Mesenchymal stem cell (in vitro differentiated cells and primary cell): Measurements from ENCODE around the gene ELMOD2.

Source experiments
- DNase-seq: peaks from one replicate; pipeline ENCODE4 v3.0.0-alpha.2; 2013
- H2AFZ ChIP-seq: one replicate; pipeline ENCODE4 v1.6.1; 2013; ENCODE audit warnings: low read depth, mild to moderate bottlenecking, control low read depth, inconsistent platforms, low read length, moderate library complexity
- H2AK5ac ChIP-seq: 2 replicates; pipeline ENCODE4 v1.6.1; 2013; ENCODE audit warnings: low read length, moderate library complexity, mild to moderate bottlenecking, inconsistent platforms; ENCODE audit not compliant: severe bottlenecking
- H2BK120ac ChIP-seq: one replicate; pipeline ENCODE4 v1.6.1; 2013; ENCODE audit warnings: low read depth, mild to moderate bottlenecking, inconsistent platforms, low read length, moderate library complexity
- H2BK12ac ChIP-seq, 2 experiments: one replicate each; pipeline ENCODE4 v1.6.1; 2013; ENCODE audit warnings: inconsistent platforms in 2 of 2, low read length in 2 of 2, mild to moderate bottlenecking in 2 of 2, moderate library complexity in 2 of 2, control low read depth in 1 of 2
- H2BK15ac ChIP-seq: one replicate; pipeline ENCODE4 v1.6.1; 2013; ENCODE audit warnings: mild to moderate bottlenecking, low read depth, inconsistent platforms; ENCODE audit not compliant: poor library complexity, severe bottlenecking
- H2BK5ac ChIP-seq: 2 replicates; pipeline ENCODE4 v1.6.1; 2013; ENCODE audit warnings: low read depth, mild to moderate bottlenecking, low read length, control low read depth, inconsistent platforms; ENCODE audit not compliant: poor library complexity, severe bottlenecking
- H3K14ac ChIP-seq, 2 experiments: one replicate each; pipeline ENCODE4 v1.6.1; 2013; ENCODE audit warnings: inconsistent platforms in 2 of 2, low read length in 2 of 2, control low read depth in 1 of 2, mild to moderate bottlenecking in 1 of 2, moderate library complexity in 1 of 2
- H3K18ac ChIP-seq, 2 experiments: one replicate each; pipeline ENCODE4 v1.6.1; 2013; ENCODE audit warnings: inconsistent platforms in 2 of 2, low read length in 2 of 2, control low read depth in 1 of 2, low read depth in 1 of 2, mild to moderate bottlenecking in 1 of 2
- H3K23ac ChIP-seq, 2 experiments: one replicate each; pipeline ENCODE4 v1.6.1; 2013; ENCODE audit warnings: inconsistent platforms in 2 of 2, low read length in 2 of 2, mild to moderate bottlenecking in 2 of 2, moderate library complexity in 2 of 2, control low read depth in 1 of 2
- H3K27ac ChIP-seq: 2 replicates; pipeline ENCODE4 v1.5.1; 2013; ENCODE audit warnings: mild to moderate bottlenecking, moderate library complexity, low read length, control low read depth, inconsistent platforms; ENCODE audit not compliant: poor library complexity, severe bottlenecking
- H3K27me3 ChIP-seq, 2 experiments: 2 replicates each; pipeline versions ENCODE4 v1.6.1 to v1.7.0; 2013; ENCODE audit warnings: low read length in 2 of 2, mild to moderate bottlenecking in 2 of 2, moderate library complexity in 2 of 2, control low read depth in 1 of 2, inconsistent platforms in 1 of 2; ENCODE audit not compliant: control insufficient read depth in 1 of 2, insufficient read depth in 1 of 2
- H3K36me3 ChIP-seq, 2 experiments: 2 replicates each; pipeline versions ENCODE4 v1.6.1 to v1.7.0; 2013; ENCODE audit warnings: low read length in 2 of 2, control low read depth in 1 of 2, inconsistent platforms in 1 of 2, low read depth in 1 of 2, mild to moderate bottlenecking in 1 of 2; ENCODE audit not compliant: insufficient read depth in 2 of 2, control insufficient read depth in 1 of 2
- H3K4ac ChIP-seq, 2 experiments: one replicate each; pipeline ENCODE4 v1.6.1; 2013; ENCODE audit warnings: inconsistent platforms in 2 of 2, low read length in 2 of 2, mild to moderate bottlenecking in 2 of 2, moderate library complexity in 2 of 2, control low read depth in 1 of 2, low read depth in 1 of 2
- H3K4me1 ChIP-seq: 2 replicates; pipeline ENCODE4 v1.6.1; 2013; ENCODE audit warnings: low read depth, low read length, control low read depth; ENCODE audit not compliant: control insufficient read depth, insufficient read depth
- H3K4me2 ChIP-seq: 2 replicates; pipeline ENCODE4 v1.6.1; 2013; ENCODE audit warnings: low read length, mild to moderate bottlenecking, inconsistent platforms; ENCODE audit not compliant: poor library complexity, severe bottlenecking
- H3K4me3 ChIP-seq, 2 experiments: 2 replicates each; pipeline versions ENCODE4 v1.5.1 to v1.7.0; 2013; ENCODE audit warnings: low read length in 2 of 2, mild to moderate bottlenecking in 2 of 2, control low read depth in 1 of 2, low read depth in 1 of 2; ENCODE audit not compliant: insufficient read depth in 1 of 2
- H3K79me1 ChIP-seq: replicated peaks from 2 replicates; pipeline ENCODE4 v1.6.1; 2013; ENCODE audit warnings: mild to moderate bottlenecking, control low read depth, low read length, inconsistent platforms; ENCODE audit not compliant: poor library complexity, severe bottlenecking
- H3K9ac ChIP-seq: 2 replicates; pipeline ENCODE4 v1.7.0; 2013; ENCODE audit warnings: mild to moderate bottlenecking, low read length, moderate library complexity
- H3K9me3 ChIP-seq: 2 replicates; pipeline ENCODE4 v1.7.0; 2013; ENCODE audit warnings: mild to moderate bottlenecking, low read length; ENCODE audit not compliant: control insufficient read depth
- H4K8ac ChIP-seq: one replicate; pipeline ENCODE4 v1.6.1; 2013; ENCODE audit warnings: inconsistent platforms, mild to moderate bottlenecking, low read length, moderate library complexity
- H4K91ac ChIP-seq: one replicate; pipeline ENCODE4 v1.6.1; 2013; ENCODE audit warnings: mild to moderate bottlenecking, low read length, inconsistent platforms
- WGBS: methylation state at CpG from one replicate; pipeline ENCODE4 v1.1.7; 2013; ENCODE audit warnings: mixed read lengths; 5-methylcytosine and 5-hydroxymethylcytosine counted together

Gene ELMOD2

GRCh38 chr4:140515423-140515822 lies 8.5 kb upstream of the ELMOD2 start:
- Histone ChIP-seq H3K27ac (no peak overlapping the region), H3K9me3 (no peaks in the 10 kb centered on the region), H3K4me3 (no peak overlapping the region), H3K23ac (no peak overlapping the region), H2BK120ac (no peak overlapping the region), H3K14ac (no peak overlapping the region), H3K27me3 (peaks cover 4% of the 10 kb centered on the region in 2 experiments), H3K4me2 (no peak overlapping the region), H3K9ac (no peak overlapping the region), H3K36me3 (no peaks in the 10 kb centered on the region), H2AFZ (no peak overlapping the region), H2BK12ac (no peak overlapping the region), H3K18ac (no peak overlapping the region), H3K4ac (no peak overlapping the region), H2BK5ac (no peak overlapping the region), H4K91ac (no peak overlapping the region), H4K8ac (no peak overlapping the region), H2BK15ac (no peak overlapping the region), H2AK5ac (no peak overlapping the region), H3K79me1 (no peaks in the 10 kb centered on the region), H3K4me1 (no peaks in the 10 kb centered on the region)
- DNase-seq, result no peak
- WGBS, result 75% methylated on average over 1 of the region's 1 CpG

DNA sequence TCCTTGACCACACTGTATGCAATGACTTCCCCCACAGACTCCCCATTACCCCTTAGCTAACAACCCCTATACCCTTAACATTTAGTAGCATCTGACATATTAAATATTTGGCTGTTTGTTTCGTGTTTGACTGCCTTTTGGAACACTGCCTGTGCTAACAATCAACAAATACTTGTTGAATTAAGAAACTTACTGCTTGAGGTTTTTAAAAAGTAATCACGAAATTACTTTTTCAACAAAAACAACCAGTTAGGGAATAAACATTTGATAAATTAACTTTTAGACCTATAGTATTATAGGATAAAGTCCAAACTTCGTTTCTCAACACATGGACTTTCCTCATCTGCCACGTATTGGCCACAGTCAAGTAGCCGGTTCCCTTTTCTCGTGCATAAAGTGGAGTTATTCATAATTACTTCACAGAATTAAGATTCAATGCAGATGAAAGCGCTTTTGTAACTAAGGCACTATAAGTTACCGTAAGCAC lies 555 bp upstream of the ELMOD2 start:
- Histone ChIP-seq H3K4me1 (no peaks in the 10 kb centered on the region), H3K27me3 (no peaks in the 10 kb centered on the region), H3K79me1 (peaks cover 7% of the 10 kb centered on the region), H3K18ac (no peak overlapping the region), H4K8ac (peak overlapping the region; percentile 24), H2AFZ (no peak overlapping the region), H3K9me3 (no peaks in the 10 kb centered on the region), H2BK5ac (no peak overlapping the region), H3K23ac (no peak overlapping the region), H2BK15ac (no peak overlapping the region), H3K4me2 (peak overlapping the region; percentile 69), H3K4ac (no peak overlapping the region), H3K4me3 (peak overlapping the region in 1 of 2 experiments; percentile 90), H3K27ac (no peak overlapping the region), H3K9ac (peak overlapping the region; percentile 65), H2BK12ac (no peak overlapping the region), H2AK5ac (peak overlapping the region; percentile 16), H2BK120ac (no peak overlapping the region), H3K14ac (no peak overlapping the region), H4K91ac (no peak overlapping the region), H3K36me3 (peaks cover 0 to 17% of the 10 kb centered on the region in 2 experiments)
- WGBS, result 5% methylated on average over 2 of the region's 8 CpGs
- DNase-seq, result no peak

DNA sequence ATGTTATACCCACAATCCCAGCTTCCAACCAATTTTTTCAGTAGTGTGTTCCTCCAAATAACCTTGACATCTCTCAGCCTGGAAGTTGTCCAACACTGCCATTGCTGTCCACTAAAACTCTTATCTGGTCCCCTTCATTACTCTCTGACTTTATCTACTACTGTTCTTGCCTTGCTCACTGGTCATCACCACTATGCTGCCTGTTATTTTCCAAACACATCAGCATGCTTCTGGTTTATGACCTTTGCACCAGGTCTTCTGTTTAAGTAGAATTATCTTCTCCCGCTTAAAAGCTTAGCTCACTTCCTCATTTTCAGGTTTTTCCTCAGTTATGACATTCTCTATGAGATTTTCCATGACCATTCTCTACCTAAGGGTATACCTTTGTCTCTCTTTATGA lies 5.5 kb downstream of the ELMOD2 start:
- Histone ChIP-seq H2AFZ (no peak overlapping the region), H3K9ac (no peak overlapping the region), H3K4me3 (no peak overlapping the region), H3K14ac (no peak overlapping the region), H4K91ac (no peak overlapping the region), H2AK5ac (no peak overlapping the region), H4K8ac (no peak overlapping the region), H2BK5ac (no peak overlapping the region), H3K23ac (no peak overlapping the region), H3K4ac (no peak overlapping the region), H3K79me1 (peaks cover 11% of the 10 kb centered on the region), H3K9me3 (no peaks in the 10 kb centered on the region), H2BK12ac (no peak overlapping the region), H3K27ac (no peak overlapping the region), H3K18ac (no peak overlapping the region), H2BK120ac (no peak overlapping the region), H3K4me2 (no peak overlapping the region), H3K36me3 (peaks cover 3 to 43% of the 10 kb centered on the region in 2 experiments), H3K4me1 (no peaks in the 10 kb centered on the region), H3K27me3 (no peaks in the 10 kb centered on the region), H2BK15ac (no peak overlapping the region)
- 42% methylated on average over 1 of the region's 1 CpG for WGBS
- no peak for DNase-seq

- Histone ChIP-seq H2BK5ac (no peak overlapping the region), H3K79me1 (peaks cover 4% of the 10 kb centered on the region), H4K8ac (no peak overlapping the region), H3K36me3 (peaks cover 3 to 55% of the 10 kb centered on the region in 2 experiments), H3K14ac (no peak overlapping the region), H2AFZ (no peak overlapping the region), H2BK15ac (no peak overlapping the region), H2AK5ac (no peak overlapping the region), H3K9me3 (no peaks in the 10 kb centered on the region), H3K27me3 (no peaks in the 10 kb centered on the region), H2BK12ac (no peak overlapping the region), H3K4me2 (no peak overlapping the region), H3K4me3 (no peak overlapping the region), H3K4me1 (no peaks in the 10 kb centered on the region), H3K18ac (no peak overlapping the region), H3K23ac (no peak overlapping the region), H4K91ac (no peak overlapping the region), H3K4ac (no peak overlapping the region), H3K9ac (no peak overlapping the region), H3K27ac (no peak overlapping the region), H2BK120ac (no peak overlapping the region)
- 82% methylated on average over 3 of the region's 4 CpGs for WGBS
- no peak for DNase-seq
Measured at GRCh38 chr4:140533951-140534480, 10.0 kb downstream of the ELMOD2 start.
